NCI-H2081 treated with DMSO at 0.1 percent for 48 hours (cell line): ENCODE data around the gene C16orf54.
"Not testable (repeated sequence)": the region's sequence is repeated elsewhere in the genome, so short reads cannot be mapped to it uniquely, and the experiment has no call there.

Source experiments
- DNase-seq: peaks from one replicate; lab custom pipeline; 2025; lab: John Stamatoyannopoulos, UW

Gene C16orf54

DNA sequence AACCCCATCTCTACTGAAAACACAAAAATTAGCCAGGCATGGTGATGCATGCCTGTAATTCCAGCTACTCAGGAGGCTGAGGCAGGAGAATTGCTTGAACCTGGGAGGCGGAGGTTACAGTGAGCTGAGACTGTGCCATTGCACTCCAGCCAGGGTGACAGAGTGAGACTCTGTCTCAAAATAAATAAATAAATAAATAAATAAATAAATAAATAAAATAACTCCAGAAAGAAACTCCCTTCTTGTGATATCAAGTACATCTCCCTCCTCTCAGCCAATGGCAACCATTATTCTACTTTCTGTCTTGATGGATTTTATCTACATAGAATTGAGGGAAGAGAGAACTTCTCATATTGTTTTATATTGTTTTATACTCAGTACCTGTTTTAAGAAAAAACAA, 38.6 kb downstream of the C16orf54 start:
- not testable (repeated sequence) for DNase-seq

GRCh38 chr16:29705030-29705429, 40.8 kb downstream of the C16orf54 start:
- no peak for DNase-seq

GRCh38 chr16:29702269-29702668, 43.5 kb downstream of the C16orf54 start:
- DNase-seq, result no peak

- no peak for DNase-seq
Observed at GRCh38 chr16:29701214-29701555, 44.6 kb downstream of the C16orf54 start.

DNA sequence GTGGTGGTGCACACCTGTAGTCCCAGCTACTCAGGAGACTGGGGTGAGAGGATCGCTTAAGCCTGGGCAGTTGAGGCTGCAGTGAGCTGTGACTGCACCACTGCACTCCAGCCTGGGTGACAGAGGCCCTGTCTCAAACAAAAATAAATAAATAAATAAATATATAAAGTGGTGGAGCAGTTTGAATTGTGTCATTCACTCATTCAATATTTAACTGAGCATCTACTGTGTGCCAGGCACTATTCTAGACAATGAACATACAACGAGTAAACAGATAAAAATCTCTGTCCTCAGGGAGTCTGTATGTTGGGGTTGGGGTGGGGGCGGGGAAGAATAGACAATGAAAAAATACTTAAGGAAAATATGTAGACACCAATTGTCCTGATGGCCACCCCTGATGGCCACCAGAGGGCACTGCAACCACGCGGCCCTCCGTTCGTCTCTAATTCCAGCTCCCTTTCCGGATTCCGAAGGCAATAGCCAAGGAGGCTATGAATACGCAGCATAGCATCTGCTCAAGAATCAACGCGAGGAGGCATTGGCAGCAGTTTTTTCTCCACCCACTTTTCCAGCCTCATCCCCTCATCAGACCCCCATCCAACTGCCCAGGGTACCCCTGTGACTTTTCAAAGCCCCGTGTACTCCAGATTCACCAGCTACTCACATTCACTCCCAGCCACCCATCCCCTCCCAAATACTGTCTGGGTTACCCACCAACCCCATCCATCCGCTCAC, 45.4 kb downstream of the C16orf54 start:
- no peak for DNase-seq

DNA sequence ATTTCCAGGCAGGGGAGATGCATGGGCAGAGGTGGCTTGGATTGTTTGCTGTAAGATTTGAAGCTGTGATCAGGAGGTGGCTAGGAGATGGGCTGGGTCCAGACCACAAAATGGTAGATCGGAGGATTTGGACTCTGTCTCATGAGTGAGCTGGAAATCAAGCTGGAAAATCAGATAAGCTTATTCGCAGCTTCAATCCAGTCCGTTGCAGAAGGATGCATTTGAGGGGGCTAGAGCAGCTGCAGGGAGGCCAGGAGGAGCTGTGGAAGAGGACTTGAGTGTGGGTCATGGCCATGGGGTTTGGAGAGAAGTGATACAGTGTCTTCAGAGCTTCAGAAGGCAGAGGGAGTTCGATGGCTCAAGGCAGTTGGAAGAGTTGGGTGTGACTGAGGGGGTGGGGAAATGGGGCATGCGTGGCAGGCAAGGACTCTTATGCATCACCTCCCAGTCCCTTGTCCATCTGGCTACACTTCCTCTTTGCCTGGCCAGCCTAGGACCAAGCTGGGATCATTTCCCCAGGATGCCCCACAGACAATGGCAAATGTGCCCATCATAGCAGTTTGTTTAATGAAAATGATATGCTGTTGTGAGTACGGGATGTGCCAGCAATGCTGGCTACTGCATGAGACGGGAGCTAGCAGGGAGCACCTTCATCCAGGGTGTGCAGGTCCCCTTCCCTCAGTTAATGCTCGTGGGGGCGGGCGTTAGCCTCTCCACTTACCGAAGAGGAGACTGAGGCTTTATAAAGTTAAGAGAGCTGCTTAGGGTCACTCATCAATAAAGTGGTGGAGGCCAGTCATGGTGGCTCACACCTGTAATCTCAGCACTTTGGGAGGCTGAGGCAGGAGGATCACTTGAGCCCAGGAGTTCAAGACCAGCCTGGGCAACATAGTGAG, 46.2 kb downstream of the C16orf54 start:
- no peak for DNase-seq

GRCh38 chr16:29698484-29699323, 47.1 kb downstream of the C16orf54 start:
- no peak for DNase-seq

GRCh38 chr16:29698042-29698441, 47.7 kb downstream of the C16orf54 start:
- DNase-seq, result no peak

DNA sequence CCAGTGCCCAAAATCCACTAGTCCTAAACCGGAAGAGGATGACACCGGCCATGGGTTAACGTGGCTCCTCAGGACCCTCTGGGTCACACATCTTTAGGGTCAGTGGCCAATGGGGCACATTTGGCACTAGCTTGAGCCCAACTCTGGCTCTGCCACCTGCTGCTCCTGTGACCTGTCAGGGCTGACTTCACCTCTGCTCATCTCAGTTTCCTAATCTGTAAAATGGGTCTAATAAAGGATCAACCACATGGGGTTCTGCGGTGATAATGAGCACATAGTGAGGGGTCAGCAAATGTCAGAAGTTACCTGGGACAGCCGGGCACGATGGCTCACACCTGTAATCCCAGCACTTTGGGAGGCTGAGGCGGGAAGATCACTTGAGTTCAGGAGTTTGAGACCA, 48.4 kb downstream of the C16orf54 start:
- DNase-seq, result no peak

DNA sequence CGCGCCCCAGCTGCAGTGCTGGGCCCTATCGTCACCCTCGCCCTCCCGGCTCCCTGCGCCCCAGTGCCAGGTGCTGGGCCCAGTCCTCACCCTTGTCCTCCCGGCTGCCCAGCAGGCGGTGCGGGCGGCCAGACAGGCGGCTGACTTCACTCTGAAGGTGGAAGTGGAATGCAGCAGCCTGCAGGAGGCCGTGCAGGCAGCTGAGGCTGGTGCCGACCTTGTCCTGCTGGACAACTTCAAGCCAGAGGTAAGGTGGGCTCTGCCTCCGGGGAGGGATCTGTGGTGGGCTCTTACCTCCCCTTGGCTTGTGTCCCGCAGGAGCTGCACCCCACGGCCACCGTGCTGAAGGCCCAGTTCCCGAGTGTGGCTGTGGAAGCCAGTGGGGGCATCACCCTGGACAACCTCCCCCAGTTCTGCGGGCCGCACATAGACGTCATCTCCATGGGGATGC, 48.9 kb downstream of the C16orf54 start:
- no peak for DNase-seq

GRCh38 chr16:29695675-29696074, 50.1 kb downstream of the C16orf54 start:
- DNase-seq, result not testable (repeated sequence)

DNA sequence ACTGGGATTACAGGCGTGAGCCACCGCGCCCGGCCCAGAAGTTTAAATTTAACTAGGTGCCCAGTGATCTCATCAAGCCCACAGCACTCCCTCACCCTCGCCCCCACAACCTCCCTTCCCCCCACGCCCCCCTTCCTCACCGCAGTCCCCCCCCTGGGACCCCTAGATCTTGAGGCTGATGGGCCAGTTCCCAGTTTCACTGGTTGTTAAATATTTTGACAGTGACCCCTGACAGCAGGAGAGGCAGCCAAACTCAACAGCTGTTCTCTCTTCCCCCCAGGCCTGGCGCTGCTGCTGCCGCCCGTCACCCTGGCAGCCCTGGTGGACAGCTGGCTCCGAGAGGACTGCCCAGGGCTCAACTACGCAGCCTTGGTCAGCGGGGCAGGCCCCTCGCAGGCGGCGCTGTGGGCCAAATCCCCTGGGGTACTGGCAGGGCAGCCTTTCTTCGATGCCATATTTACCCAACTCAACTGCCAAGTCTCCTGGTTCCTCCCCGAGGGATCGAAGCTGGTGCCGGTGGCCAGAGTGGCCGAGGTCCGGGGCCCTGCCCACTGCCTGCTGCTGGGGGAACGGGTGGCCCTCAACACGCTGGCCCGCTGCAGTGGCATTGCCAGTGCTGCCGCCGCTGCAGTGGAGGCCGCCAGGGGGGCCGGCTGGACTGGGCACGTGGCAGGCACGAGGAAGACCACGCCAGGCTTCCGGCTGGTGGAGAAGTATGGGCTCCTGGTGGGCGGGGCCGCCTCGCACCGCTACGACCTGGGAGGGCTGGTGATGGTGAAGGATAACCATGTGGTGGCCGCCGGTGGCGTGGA, 51.2 kb downstream of the C16orf54 start:
- no peak for DNase-seq

DNA sequence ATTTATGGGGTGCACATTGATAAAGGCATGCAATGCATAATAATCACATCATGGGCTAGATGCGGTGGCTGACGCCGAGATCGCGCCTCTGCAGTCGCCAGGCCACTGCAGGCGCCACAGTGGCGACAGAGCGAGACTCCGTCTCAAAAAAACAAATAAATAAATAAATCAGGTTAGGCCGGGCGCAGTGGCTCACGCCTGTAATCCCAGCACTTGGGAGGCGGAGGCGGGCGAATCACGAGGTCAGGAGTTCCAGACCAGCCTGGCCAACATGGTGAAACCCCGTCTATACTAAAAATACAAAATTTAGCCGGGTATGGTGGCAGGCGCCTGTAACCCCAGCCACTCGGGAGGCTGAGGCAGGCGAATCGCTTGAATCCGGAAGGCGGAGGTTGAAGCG, 53.2 kb downstream of the C16orf54 start:
- not testable (repeated sequence) for DNase-seq
